ENCODE results near the gene MEX3B. TPM values are rescaled to one million over a fixed set of nuclear protein-coding genes. Genes with fewer than 3 reads are reported as not detected.

MEX3B gene
- total and polyA plus RNA-seq, 9 of the 15 experiments (the other 6 are each of a cell fraction or from before 2014, with no cell fraction given) = 0.94 to 12.8 (median 3.6) TPM

DNA sequence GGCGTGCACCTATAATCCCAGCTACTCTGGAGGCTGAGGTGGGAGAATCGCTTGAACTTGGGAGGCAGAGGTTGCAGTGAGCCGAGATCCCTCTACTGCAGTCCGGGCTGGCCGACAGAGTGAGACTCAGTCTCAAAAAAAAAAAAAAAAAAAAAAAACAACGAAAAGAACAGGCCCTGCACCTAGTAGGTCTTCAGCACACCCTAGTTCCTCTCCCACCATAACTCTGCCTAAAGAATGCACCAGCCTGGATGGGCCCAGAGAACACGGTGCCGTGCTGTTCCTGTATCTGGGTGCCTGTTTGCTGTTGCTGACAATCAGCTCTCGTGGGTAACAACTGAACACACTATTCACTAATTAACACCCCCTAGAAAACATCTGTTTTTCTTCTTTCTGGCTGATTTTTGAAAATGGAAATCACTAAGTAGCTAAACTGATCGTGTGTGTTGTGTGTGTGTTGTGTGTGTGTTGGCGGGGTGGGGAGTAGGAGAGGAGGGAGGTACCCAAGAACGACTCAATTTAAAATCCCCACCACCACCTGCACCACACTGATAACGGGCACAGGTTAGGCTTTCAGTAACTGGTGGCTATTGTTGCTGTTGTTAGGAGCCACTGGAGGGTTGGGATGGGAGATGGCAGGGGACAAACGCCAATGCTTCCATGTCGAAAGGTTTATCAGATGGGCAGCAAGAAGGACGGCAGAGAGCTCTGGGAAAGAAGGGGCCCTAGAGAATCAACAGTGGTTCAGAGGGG lies 40.6 kb upstream of the MEX3B start (continued):
- TF ChIP-seq SRSF7 (optimal IDR thresholded peaks at IDR 0.05; ENCODE audit: low read depth, low read length) (no peak), EP300 (IDR thresholded peaks at IDR 0.05; ENCODE audit: low read length) (0 out of 2 replicates have a peak, but pooled peaks have one; percentile 8), ZNF75A (CRISPR knock-in tag; IDR thresholded peaks at IDR 0.05) (no peak), CCNT2 (IDR thresholded peaks at IDR 0.05; ENCODE audit: borderline replicate concordance, extremely low read depth, insufficient read length, low read depth, low read length) (no peak), ZNF197 (CRISPR knock-in tag; IDR thresholded peaks at IDR 0.05; ENCODE audit: low read depth) (no peak), ARID1B (IDR thresholded peaks at IDR 0.05) (peak; percentile 78)
- TF ChIP-seq, protein P1, sequence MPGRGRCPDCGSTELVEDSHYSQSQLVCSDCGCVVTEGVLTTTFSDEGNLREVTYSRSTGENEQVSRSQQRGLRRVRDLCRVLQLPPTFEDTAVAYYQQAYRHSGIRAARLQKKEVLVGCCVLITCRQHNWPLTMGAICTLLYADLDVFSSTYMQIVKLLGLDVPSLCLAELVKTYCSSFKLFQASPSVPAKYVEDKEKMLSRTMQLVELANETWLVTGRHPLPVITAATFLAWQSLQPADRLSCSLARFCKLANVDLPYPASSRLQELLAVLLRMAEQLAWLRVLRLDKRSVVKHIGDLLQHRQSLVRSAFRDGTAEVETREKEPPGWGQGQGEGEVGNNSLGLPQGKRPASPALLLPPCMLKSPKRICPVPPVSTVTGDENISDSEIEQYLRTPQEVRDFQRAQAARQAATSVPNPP (IDR thresholded peaks at IDR 0.05; ENCODE audit: borderline replicate concordance, insufficient read depth, insufficient read length) = no peak
- TF ChIP-seq, protein P2, sequence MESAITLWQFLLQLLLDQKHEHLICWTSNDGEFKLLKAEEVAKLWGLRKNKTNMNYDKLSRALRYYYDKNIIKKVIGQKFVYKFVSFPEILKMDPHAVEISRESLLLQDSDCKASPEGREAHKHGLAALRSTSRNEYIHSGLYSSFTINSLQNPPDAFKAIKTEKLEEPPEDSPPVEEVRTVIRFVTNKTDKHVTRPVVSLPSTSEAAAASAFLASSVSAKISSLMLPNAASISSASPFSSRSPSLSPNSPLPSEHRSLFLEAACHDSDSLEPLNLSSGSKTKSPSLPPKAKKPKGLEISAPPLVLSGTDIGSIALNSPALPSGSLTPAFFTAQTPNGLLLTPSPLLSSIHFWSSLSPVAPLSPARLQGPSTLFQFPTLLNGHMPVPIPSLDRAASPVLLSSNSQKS (CRISPR knock-in tag; IDR thresholded peaks at IDR 0.05) = no peak
- TF ChIP-seq, protein P3, sequence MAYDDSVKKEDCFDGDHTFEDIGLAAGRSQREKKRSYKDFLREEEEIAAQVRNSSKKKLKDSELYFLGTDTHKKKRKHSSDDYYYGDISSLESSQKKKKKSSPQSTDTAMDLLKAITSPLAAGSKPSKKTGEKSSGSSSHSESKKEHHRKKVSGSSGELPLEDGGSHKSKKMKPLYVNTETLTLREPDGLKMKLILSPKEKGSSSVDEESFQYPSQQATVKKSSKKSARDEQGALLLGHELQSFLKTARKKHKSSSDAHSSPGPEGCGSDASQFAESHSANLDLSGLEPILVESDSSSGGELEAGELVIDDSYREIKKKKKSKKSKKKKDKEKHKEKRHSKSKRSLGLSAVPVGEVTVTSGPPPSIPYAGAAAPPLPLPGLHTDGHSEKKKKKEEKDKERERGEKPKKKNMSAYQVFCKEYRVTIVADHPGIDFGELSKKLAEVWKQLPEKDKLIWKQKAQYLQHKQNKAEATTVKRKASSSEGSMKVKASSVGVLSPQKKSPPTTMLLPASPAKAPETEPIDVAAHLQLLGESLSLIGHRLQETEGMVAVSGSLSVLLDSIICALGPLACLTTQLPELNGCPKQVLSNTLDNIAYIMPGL (CRISPR knock-in tag; IDR thresholded peaks at IDR 0.05) = no peak
- TF ChIP-seq, protein P4, sequence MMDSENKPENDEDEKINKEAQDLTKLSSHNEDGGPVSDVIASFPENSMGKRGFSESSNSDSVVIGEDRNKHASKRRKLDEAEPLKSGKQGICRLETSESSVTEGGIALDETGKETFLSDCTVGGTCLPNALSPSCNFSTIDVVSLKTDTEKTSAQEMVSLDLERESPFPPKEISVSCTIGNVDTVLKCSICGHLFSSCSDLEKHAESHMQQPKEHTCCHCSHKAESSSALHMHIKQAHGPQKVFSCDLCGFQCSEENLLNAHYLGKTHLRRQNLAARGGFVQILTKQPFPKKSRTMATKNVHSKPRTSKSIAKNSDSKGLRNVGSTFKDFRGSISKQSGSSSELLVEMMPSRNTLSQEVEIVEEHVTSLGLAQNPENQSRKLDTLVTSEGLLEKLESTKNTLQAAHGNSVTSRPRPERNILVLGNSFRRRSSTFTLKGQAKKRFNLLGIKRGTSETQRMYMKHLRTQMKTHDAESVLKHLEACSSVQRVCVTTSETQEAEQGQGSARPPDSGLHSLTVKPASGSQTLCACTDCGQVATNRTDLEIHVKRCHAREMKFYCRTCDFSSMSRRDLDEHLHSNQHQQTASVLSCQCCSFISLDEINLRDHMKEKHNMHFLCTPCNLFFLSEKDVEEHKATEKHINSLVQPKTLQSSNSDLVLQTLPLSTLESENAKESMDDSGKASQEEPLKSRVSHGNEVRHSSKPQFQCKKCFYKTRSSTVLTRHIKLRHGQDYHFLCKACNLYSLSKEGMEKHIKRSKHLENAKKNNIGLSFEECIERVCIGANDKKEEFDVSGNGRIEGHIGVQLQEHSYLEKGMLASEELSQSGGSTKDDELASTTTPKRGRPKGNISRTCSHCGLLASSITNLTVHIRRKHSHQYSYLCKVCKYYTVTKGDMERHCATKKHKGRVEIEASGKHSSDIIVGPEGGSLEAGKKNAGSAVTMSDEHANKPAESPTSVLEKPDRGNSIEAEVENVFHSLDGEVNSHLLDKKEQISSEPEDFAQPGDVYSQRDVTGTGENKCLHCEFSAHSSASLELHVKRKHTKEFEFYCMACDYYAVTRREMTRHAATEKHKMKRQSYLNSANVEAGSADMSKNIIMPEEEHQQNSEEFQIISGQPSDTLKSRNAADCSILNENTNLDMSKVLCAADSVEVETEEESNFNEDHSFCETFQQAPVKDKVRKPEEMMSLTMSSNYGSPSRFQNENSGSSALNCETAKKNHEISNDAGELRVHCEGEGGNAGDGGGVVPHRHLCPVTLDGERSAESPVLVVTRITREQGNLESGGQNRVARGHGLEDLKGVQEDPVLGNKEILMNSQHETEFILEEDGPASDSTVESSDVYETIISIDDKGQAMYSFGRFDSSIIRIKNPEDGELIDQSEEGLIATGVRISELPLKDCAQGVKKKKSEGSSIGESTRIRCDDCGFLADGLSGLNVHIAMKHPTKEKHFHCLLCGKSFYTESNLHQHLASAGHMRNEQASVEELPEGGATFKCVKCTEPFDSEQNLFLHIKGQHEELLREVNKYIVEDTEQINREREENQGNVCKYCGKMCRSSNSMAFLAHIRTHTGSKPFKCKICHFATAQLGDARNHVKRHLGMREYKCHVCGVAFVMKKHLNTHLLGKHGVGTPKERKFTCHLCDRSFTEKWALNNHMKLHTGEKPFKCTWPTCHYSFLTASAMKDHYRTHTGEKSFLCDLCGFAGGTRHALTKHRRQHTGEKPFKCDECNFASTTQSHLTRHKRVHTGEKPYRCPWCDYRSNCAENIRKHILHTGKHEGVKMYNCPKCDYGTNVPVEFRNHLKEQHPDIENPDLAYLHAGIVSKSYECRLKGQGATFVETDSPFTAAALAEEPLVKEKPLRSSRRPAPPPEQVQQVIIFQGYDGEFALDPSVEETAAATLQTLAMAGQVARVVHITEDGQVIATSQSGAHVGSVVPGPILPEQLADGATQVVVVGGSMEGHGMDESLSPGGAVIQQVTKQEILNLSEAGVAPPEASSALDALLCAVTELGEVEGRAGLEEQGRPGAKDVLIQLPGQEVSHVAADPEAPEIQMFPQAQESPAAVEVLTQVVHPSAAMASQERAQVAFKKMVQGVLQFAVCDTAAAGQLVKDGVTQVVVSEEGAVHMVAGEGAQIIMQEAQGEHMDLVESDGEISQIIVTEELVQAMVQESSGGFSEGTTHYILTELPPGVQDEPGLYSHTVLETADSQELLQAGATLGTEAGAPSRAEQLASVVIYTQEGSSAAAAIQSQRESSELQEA (IDR thresholded peaks at IDR 0.05; ENCODE audit: low read depth) = peak; percentile 45; the same call in 1 of the 2 replicates
